Esophagus squamous epithelium (tissue), 4 donors: ENCODE results near the gene ACIN1.

Experiments
- POLR2A ChIP-seq, 4 donors: fragments of 450-650 bp; IDR thresholded peaks; one replicate each; pipeline ENCODE4 v1.6.1; 2017; ENCODE audit warnings: antibody characterized with exemption in 4 of 4, mild to moderate bottlenecking in 4 of 4, moderate library complexity in 3 of 4
- TF ChIP-seq, protein P1 (sequence below), 6 experiments: fragments of 450-650 bp in 4 of 6; fragments of 200-600 bp in 2 of 6; sonication (generic) in 2 of 6; IDR thresholded peaks; one replicate each; pipeline ENCODE4 v1.5.1; 2016 to 2019; ENCODE audit warnings: antibody characterized with exemption in 6 of 6, mild to moderate bottlenecking in 4 of 6, moderate library complexity in 4 of 6

DNA sequence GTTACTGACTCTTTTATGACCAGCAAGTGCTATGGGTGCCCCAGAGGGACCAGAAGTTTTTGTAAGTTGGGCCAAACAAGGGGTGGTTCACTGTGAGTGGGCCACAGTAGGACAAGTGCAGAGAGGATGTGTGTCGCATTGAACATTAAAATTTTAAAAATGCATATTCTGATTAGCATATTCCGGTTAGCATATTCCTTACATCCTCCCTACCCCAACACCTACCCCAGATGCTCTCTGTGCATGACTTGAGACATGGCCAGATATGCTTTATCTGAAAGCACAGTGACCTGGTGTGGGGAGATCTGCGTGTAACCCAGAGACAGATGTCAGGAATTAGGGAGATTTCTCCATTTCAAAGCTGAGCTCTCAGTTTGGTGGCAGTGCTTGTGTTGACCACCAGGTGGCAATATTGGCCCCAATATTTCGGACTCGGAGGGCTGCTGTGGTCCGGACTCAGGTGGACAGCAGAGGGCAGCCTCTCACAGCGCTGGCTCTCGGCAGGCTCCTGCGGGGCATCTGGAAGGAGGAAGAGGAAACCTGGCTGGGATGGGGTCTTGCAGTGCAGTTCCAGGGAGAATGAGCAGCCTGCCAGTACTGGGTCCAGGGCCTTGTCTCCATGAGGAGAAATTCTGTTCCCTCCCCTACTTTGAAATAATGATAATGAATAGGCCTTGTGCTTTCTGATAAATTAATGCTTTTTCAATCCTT, 25.8 kb upstream of the ACIN1 start:
- TF ChIP-seq, protein P1, sequence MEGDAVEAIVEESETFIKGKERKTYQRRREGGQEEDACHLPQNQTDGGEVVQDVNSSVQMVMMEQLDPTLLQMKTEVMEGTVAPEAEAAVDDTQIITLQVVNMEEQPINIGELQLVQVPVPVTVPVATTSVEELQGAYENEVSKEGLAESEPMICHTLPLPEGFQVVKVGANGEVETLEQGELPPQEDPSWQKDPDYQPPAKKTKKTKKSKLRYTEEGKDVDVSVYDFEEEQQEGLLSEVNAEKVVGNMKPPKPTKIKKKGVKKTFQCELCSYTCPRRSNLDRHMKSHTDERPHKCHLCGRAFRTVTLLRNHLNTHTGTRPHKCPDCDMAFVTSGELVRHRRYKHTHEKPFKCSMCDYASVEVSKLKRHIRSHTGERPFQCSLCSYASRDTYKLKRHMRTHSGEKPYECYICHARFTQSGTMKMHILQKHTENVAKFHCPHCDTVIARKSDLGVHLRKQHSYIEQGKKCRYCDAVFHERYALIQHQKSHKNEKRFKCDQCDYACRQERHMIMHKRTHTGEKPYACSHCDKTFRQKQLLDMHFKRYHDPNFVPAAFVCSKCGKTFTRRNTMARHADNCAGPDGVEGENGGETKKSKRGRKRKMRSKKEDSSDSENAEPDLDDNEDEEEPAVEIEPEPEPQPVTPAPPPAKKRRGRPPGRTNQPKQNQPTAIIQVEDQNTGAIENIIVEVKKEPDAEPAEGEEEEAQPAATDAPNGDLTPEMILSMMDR (IDR thresholded peaks at IDR 0.05), result peak; percentile 99 to 100 (median 100)
- TF ChIP-seq POLR2A (IDR thresholded peaks at IDR 0.05), result peak in 1 of 4 donors; percentile 24
